SK-N-SH (cell line): Measurements from ENCODE around the gene LPCAT1. TPM values are rescaled to one million over a fixed set of nuclear protein-coding genes. Genes with fewer than 3 reads are reported as not detected.

Experiments used
- CTCF ChIA-PET: fragments of 300-600, 350-600 bp; formaldehyde crosslinking; extraction: SDS; loops from one replicate; lab custom pipeline; 2021; lab: Yijun Ruan, JAX
- POLR2A ChIA-PET: fragments of 350-600 bp; sonication (Branson Sonifier 250); formaldehyde crosslinking; extraction: SDS; loops from one replicate; lab custom pipeline; 2020; ENCODE audit warnings: antibody characterized with exemption, inconsistent platforms; lab: Yijun Ruan, JAX
- DNase-seq: peaks from one replicate; pipeline ENCODE4 v3.0.0; 2012
- H2AFZ ChIP-seq: fragments of 200-600 bp; sonication (generic); 2 replicates; pipeline ENCODE4 v1.8.1; 2016; ENCODE audit warnings: antibody characterized with exemption, mild to moderate bottlenecking, low read depth
- H3F3A ChIP-seq: fragments of 200-600 bp; sonication (generic); replicated peaks from 2 replicates; pipeline ENCODE3; 2016; ENCODE audit warnings: antibody characterized with exemption, mild to moderate bottlenecking; ENCODE audit not compliant: insufficient read depth
- H3K27ac ChIP-seq, 2 experiments: fragments of 200-500 bp in 1 of 2; fragments of 200-600 bp in 1 of 2; sonication (Bioruptor generic) in 1 of 2; sonication (generic), shearing (Covaris generic) in 1 of 2; 2 replicates each; pipeline versions ENCODE4 v1.5.1 to v1.6.1; 2014 to 2016; ENCODE audit warnings: low read depth in 2 of 2, inconsistent platforms in 1 of 2, low read length in 1 of 2, mild to moderate bottlenecking in 1 of 2, mixed read lengths in 1 of 2
- H3K27me3 ChIP-seq: fragments of 200-600 bp; sonication (generic), shearing (Covaris generic); 2 replicates; pipeline ENCODE4 v1.6.1; 2016; ENCODE audit warnings: mixed run types; ENCODE audit not compliant: insufficient read depth
- H3K36me3 ChIP-seq, 2 experiments: fragments of 200-500 bp in 1 of 2; fragments of 200-600 bp in 1 of 2; sonication (Bioruptor generic) in 1 of 2; sonication (generic) in 1 of 2; replicated peaks in 1 of 2; 2 replicates each; pipeline versions ENCODE3 to v1.5.1; 2014 to 2016; ENCODE audit warnings: low read length in 1 of 2, mild to moderate bottlenecking in 1 of 2; ENCODE audit not compliant: insufficient read depth in 2 of 2, control insufficient read depth in 1 of 2
- H3K4me1 ChIP-seq, 2 experiments: fragments of 200-500 bp in 1 of 2; fragments of 200-600 bp in 1 of 2; sonication (Bioruptor generic) in 1 of 2; sonication (generic), shearing (Covaris generic) in 1 of 2; 2 replicates each; pipeline versions ENCODE4 v1.5.1 to v1.6.1; 2014 to 2016; ENCODE audit warnings: low read depth in 1 of 2, low read length in 1 of 2, mixed run types in 1 of 2; ENCODE audit not compliant: insufficient read depth in 2 of 2, control insufficient read depth in 1 of 2
- H3K4me2 ChIP-seq: fragments of 200-600 bp; sonication (generic), shearing (Covaris generic); 2 replicates; pipeline ENCODE4 v1.6.1; 2017; ENCODE audit warnings: mixed run types
- H3K4me3 ChIP-seq, 2 experiments: fragments of 200-500 bp in 1 of 2; fragments of 200-600 bp in 1 of 2; sonication (Bioruptor generic) in 1 of 2; sonication (generic), shearing (Covaris generic) in 1 of 2; 2 replicates each; pipeline versions ENCODE4 v1.5.1 to v1.8.1; 2014 to 2016; ENCODE audit warnings: low read depth in 2 of 2, inconsistent platforms in 1 of 2, low read length in 1 of 2, mild to moderate bottlenecking in 1 of 2, mixed read lengths in 1 of 2, moderate library complexity in 1 of 2
- H3K79me2 ChIP-seq: fragments of 200-600 bp; sonication (generic); 2 replicates; pipeline ENCODE4 v1.8.1; 2017; ENCODE audit warnings: mild to moderate bottlenecking; ENCODE audit not compliant: insufficient read depth
- H3K9ac ChIP-seq: fragments of 200-600 bp; sonication (generic); 2 replicates; pipeline ENCODE4 v1.6.1; 2017; ENCODE audit warnings: mixed run types
- H3K9me2 ChIP-seq: fragments of 200-600 bp; sonication (generic); 2 replicates; pipeline ENCODE4 v1.6.1; 2017; ENCODE audit warnings: mixed run types
- H3K9me3 ChIP-seq: fragments of 200-600 bp; sonication (generic); 2 replicates; pipeline ENCODE4 v1.6.1; 2017; ENCODE audit warnings: mixed run types, mild to moderate bottlenecking, moderate library complexity
- H4K20me1 ChIP-seq: fragments of 200-600 bp; sonication (generic); 2 replicates; pipeline ENCODE4 v1.6.1; 2017; ENCODE audit warnings: mild to moderate bottlenecking, mixed run types; ENCODE audit not compliant: insufficient read depth
- CHD2 ChIP-seq: fragments of 150-350 bp; IDR thresholded peaks from 2 replicates; pipeline ENCODE4 v1.6.1; 2018; ENCODE audit warnings: low read length; ENCODE audit not compliant: partially characterized antibody
- MXI1 ChIP-seq: IDR thresholded peaks from 2 replicates; pipeline ENCODE4 v1.6.1; 2012; ENCODE audit warnings: mild to moderate bottlenecking, low read depth, low read length, improper control_type of control experiment
- POLR2AphosphoS5 ChIP-seq: IDR thresholded peaks from 2 replicates; pipeline ENCODE4 v1.6.1; 2012; ENCODE audit warnings: low read depth, low read length
- RCOR1 ChIP-seq: fragments of 150-350 bp; IDR thresholded peaks from 2 replicates; pipeline ENCODE4 v1.6.1; 2017; ENCODE audit warnings: antibody characterized with exemption, low read length
- RFX5 ChIP-seq: IDR thresholded peaks from 2 replicates; pipeline ENCODE4 v1.6.1; 2012; ENCODE audit warnings: mild to moderate bottlenecking, improper control_type of control experiment, low read length
- RXRA ChIP-seq: IDR thresholded peaks from 2 replicates; pipeline ENCODE4 v1.4.0; 2012; ENCODE audit warnings: low read depth, mild to moderate bottlenecking, borderline replicate concordance
- TCF12 ChIP-seq: IDR thresholded peaks from 2 replicates; pipeline ENCODE4 v1.4.0; 2012
- YY1 ChIP-seq: IDR thresholded peaks from 2 replicates; pipeline ENCODE4 v1.4.0; 2012; ENCODE audit warnings: low read depth, mild to moderate bottlenecking
- WGBS: methylation state at CpG from one replicate; pipeline ENCODE4 v1.1.6; 2017; ENCODE audit warnings: low lambda C conversion rate; 5-methylcytosine and 5-hydroxymethylcytosine counted together
- polyA plus RNA-seq, 3 experiments: library from polyadenylated mRNA; depleted of rRNA; stranded (reverse); fragments of >200 nt; gene quantifications; 2 replicates each; pipeline ENCODE4 v1.2.3, GENCODE V29; 2012
- TF ChIP-seq, protein P1 (sequence below): IDR thresholded peaks from 2 replicates; pipeline ENCODE4; 2012
- TF ChIP-seq, protein P2 (sequence below): fragments of 150-350 bp; IDR thresholded peaks from 2 replicates; pipeline ENCODE4 v1.6.1; 2016; ENCODE audit warnings: mild to moderate bottlenecking, low read depth, low read length
- TF ChIP-seq, protein P3 (sequence below): IDR thresholded peaks from 2 replicates; pipeline ENCODE4 v1.6.1; 2012; ENCODE audit warnings: mild to moderate bottlenecking, low read depth, low read length, moderate library complexity
- TF ChIP-seq, protein P4 (sequence below): fragments of 200-600 bp; sonication (generic); IDR thresholded peaks from 2 replicates; pipeline ENCODE4 v1.6.1; 2017; ENCODE audit warnings: antibody characterized with exemption, mild to moderate bottlenecking, moderate library complexity
- TF ChIP-seq, protein P5 (sequence below): IDR thresholded peaks from 2 replicates; pipeline ENCODE4 v1.4.0; 2012; ENCODE audit warnings: low read depth, borderline replicate concordance

The LPCAT1 gene
- polyA plus RNA-seq, 1 of the 3 experiments (the other 2 are of a cell fraction) = 42.3 TPM

DNA sequence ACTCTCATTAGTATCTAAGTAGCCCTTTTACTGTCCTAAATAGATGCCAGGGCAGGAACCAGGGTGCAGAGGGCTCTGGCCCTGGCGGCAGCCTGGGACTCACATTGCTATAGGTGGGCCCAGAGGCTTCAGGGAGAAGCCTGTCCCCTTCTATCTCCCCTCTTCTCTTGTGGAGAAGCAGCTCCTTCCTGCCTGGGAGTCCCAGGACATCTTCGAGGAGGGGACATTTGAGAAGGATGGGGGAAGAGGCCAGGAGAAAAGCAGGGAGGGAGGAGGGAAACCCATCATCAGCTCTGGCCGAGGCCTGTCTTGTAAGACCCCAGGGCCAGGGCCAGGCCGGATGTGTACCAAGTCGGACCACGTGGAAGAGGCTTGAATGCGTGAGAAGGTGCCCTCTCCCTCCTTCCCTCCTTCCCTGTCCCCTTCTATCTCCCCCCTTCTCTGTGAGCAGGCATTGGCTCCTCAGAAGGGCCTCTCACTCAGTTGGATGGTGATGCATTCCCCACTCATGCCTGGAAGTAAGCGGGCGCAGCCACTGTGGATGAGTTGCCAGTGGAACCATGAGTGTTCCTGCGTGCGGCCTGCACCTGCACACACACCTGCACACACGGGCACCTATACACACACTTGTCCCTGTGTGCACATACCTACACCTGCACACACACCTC is 20.7 kb upstream of the LPCAT1 start:
- Histone ChIP-seq H3K27me3 (peaks cover 8% of the 10 kb centered on the region; the same call in 1 of the 2 replicates), H3K36me3 (no peaks in the 10 kb centered on the region), H3K4me2 (no peak overlapping the region), H3K79me2 (no peaks in the 10 kb centered on the region), H3K27ac (no peak overlapping the region), H3K9me3 (no peaks in the 10 kb centered on the region), H3K4me1 (peaks cover 0 to 2% of the 10 kb centered on the region in 2 experiments; a peak in 1 of 4 replicates), H3K9ac (no peak overlapping the region)
- DNase-seq = no peak
- POLR2A ChIA-PET = no interaction called here
- no peak for TF ChIP-seq CHD2
- TF ChIP-seq, protein P1, sequence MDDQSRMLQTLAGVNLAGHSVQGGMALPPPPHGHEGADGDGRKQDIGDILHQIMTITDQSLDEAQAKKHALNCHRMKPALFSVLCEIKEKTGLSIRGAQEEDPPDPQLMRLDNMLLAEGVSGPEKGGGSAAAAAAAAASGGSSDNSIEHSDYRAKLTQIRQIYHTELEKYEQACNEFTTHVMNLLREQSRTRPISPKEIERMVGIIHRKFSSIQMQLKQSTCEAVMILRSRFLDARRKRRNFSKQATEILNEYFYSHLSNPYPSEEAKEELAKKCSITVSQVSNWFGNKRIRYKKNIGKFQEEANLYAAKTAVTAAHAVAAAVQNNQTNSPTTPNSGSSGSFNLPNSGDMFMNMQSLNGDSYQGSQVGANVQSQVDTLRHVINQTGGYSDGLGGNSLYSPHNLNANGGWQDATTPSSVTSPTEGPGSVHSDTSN = no peak
- no peak for TF ChIP-seq YY1
- TF ChIP-seq, protein P2, sequence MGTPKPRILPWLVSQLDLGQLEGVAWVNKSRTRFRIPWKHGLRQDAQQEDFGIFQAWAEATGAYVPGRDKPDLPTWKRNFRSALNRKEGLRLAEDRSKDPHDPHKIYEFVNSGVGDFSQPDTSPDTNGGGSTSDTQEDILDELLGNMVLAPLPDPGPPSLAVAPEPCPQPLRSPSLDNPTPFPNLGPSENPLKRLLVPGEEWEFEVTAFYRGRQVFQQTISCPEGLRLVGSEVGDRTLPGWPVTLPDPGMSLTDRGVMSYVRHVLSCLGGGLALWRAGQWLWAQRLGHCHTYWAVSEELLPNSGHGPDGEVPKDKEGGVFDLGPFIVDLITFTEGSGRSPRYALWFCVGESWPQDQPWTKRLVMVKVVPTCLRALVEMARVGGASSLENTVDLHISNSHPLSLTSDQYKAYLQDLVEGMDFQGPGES = no peak
- TF ChIP-seq, protein P3, sequence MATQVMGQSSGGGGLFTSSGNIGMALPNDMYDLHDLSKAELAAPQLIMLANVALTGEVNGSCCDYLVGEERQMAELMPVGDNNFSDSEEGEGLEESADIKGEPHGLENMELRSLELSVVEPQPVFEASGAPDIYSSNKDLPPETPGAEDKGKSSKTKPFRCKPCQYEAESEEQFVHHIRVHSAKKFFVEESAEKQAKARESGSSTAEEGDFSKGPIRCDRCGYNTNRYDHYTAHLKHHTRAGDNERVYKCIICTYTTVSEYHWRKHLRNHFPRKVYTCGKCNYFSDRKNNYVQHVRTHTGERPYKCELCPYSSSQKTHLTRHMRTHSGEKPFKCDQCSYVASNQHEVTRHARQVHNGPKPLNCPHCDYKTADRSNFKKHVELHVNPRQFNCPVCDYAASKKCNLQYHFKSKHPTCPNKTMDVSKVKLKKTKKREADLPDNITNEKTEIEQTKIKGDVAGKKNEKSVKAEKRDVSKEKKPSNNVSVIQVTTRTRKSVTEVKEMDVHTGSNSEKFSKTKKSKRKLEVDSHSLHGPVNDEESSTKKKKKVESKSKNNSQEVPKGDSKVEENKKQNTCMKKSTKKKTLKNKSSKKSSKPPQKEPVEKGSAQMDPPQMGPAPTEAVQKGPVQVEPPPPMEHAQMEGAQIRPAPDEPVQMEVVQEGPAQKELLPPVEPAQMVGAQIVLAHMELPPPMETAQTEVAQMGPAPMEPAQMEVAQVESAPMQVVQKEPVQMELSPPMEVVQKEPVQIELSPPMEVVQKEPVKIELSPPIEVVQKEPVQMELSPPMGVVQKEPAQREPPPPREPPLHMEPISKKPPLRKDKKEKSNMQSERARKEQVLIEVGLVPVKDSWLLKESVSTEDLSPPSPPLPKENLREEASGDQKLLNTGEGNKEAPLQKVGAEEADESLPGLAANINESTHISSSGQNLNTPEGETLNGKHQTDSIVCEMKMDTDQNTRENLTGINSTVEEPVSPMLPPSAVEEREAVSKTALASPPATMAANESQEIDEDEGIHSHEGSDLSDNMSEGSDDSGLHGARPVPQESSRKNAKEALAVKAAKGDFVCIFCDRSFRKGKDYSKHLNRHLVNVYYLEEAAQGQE = no peak
- TF ChIP-seq, protein P4, sequence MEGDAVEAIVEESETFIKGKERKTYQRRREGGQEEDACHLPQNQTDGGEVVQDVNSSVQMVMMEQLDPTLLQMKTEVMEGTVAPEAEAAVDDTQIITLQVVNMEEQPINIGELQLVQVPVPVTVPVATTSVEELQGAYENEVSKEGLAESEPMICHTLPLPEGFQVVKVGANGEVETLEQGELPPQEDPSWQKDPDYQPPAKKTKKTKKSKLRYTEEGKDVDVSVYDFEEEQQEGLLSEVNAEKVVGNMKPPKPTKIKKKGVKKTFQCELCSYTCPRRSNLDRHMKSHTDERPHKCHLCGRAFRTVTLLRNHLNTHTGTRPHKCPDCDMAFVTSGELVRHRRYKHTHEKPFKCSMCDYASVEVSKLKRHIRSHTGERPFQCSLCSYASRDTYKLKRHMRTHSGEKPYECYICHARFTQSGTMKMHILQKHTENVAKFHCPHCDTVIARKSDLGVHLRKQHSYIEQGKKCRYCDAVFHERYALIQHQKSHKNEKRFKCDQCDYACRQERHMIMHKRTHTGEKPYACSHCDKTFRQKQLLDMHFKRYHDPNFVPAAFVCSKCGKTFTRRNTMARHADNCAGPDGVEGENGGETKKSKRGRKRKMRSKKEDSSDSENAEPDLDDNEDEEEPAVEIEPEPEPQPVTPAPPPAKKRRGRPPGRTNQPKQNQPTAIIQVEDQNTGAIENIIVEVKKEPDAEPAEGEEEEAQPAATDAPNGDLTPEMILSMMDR = no peak
- TF ChIP-seq POLR2AphosphoS5 = no peak
- no peak for TF ChIP-seq RCOR1
- no peak for TF ChIP-seq MXI1
- TF ChIP-seq, protein P5, sequence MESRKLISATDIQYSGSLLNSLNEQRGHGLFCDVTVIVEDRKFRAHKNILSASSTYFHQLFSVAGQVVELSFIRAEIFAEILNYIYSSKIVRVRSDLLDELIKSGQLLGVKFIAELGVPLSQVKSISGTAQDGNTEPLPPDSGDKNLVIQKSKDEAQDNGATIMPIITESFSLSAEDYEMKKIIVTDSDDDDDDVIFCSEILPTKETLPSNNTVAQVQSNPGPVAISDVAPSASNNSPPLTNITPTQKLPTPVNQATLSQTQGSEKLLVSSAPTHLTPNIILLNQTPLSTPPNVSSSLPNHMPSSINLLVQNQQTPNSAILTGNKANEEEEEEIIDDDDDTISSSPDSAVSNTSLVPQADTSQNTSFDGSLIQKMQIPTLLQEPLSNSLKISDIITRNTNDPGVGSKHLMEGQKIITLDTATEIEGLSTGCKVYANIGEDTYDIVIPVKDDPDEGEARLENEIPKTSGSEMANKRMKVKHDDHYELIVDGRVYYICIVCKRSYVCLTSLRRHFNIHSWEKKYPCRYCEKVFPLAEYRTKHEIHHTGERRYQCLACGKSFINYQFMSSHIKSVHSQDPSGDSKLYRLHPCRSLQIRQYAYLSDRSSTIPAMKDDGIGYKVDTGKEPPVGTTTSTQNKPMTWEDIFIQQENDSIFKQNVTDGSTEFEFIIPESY = no peak
- TF ChIP-seq TCF12 = no peak
- no peak for TF ChIP-seq RXRA
- no peak for TF ChIP-seq RFX5
- TF ChIP-seq, all 33 proteins: peak for 0
- Histone ChIP-seq H3F3A (peaks cover 10% of the 10 kb centered on the region), H3K4me3 (no peak overlapping the region), H4K20me1 (no peaks in the 10 kb centered on the region), H2AFZ (no peak overlapping the region), H3K9me2 (no peaks in the 10 kb centered on the region)
- CTCF ChIA-PET = no interaction called here
- 86% methylated on average over 12 of the region's 12 CpGs for WGBS
